ENCODE data around the gene CFAP90. TPM values are rescaled to one million over a fixed set of nuclear protein-coding genes. Genes with fewer than 3 reads are reported as not detected.
A peak's percentile ranks its signal among the peaks of the same experiment; 100 is the strongest.

The CFAP90 gene
- not detected in 2 replicates for total RNA-seq

GRCh38 chr5:7850395-7851239, at the start of gene CFAP90:
Gene CFAP90 (minus strand): TSS chr5:7851133. CDS start chr5:7851021, 112 bp downstream.
- peak; percentile 60 for DNase-seq

- DNase-seq, result peak; percentile 61
Measured at GRCh38 chr5:7897014-7897600, 46.2 kb upstream of the CFAP90 start.

GRCh38 chr5:7894860-7895259, 43.9 kb upstream of the CFAP90 start:
- no peak for DNase-seq

- no peak for DNase-seq
Measured at GRCh38 chr5:7894439-7894838, 43.5 kb upstream of the CFAP90 start.

- DNase-seq, result no peak
Measured at GRCh38 chr5:7888901-7889300, 38.0 kb upstream of the CFAP90 start.

- peak; percentile 67 for DNase-seq
Measured at GRCh38 chr5:7886849-7887475, 36.0 kb upstream of the CFAP90 start.

GRCh38 chr5:7884491-7885267, 33.7 kb upstream of the CFAP90 start:
- DNase-seq, result no peak

- no peak for DNase-seq
Measured at GRCh38 chr5:7882926-7883325, 32.0 kb upstream of the CFAP90 start.

GRCh38 chr5:7881816-7882215, 30.9 kb upstream of the CFAP90 start:
- no peak for DNase-seq

- DNase-seq, result no peak
Measured at GRCh38 chr5:7881091-7881490, 30.2 kb upstream of the CFAP90 start.

- DNase-seq, result no peak
Measured at GRCh38 chr5:7878381-7878873, 27.5 kb upstream of the CFAP90 start.

GRCh38 chr5:7877851-7878250, 26.9 kb upstream of the CFAP90 start:
- no peak for DNase-seq

- DNase-seq, result no peak
Measured at GRCh38 chr5:7876867-7877266, 25.9 kb upstream of the CFAP90 start.

- no peak for DNase-seq
Measured at GRCh38 chr5:7875151-7875550, 24.2 kb upstream of the CFAP90 start.

- DNase-seq, result no peak
Measured at GRCh38 chr5:7874639-7875038, 23.7 kb upstream of the CFAP90 start.

- DNase-seq, result no peak
Measured at GRCh38 chr5:7873216-7873615, 22.3 kb upstream of the CFAP90 start.

GRCh38 chr5:7872517-7873130, 21.7 kb upstream of the CFAP90 start:
- no peak for DNase-seq

- no peak for DNase-seq
Measured at GRCh38 chr5:7871653-7872052, 20.7 kb upstream of the CFAP90 start.

GRCh38 chr5:7869474-7870136, 18.7 kb upstream of the CFAP90 start:
- peak; percentile 26 for DNase-seq

GRCh38 chr5:7868773-7869473, 18.0 kb upstream of the CFAP90 start, which contains the start of the genes FASTKD3 and MTRR:
Gene FASTKD3 (minus strand): TSS chr5:7869031. CDS start chr5:7868083, 948 bp downstream.
Gene MTRR (plus strand): TSS chr5:7869148. CDS start chr5:7870795, 1,647 bp downstream.
- peak; percentile 97 for DNase-seq

GRCh38 chr5:7868427-7868772, 17.5 kb upstream of the CFAP90 start:
- no peak for DNase-seq

All from dermis blood vessel endothelial cell (primary cell).